DND-41 (cell line): ENCODE results near the gene GJC3.
"Not testable (repeated sequence)": the region's sequence is repeated elsewhere in the genome, so short reads cannot be mapped to it uniquely, and the experiment has no call there.

Source experiments
- ATAC-seq: fragments of 200-7000 bp; cut with Tn5 transposase; 3 replicates; pipeline ENCODE4 v1.9.1; 2021; ENCODE audit warnings: low read depth; ENCODE audit not compliant: insufficient read depth
- DNase-seq: peaks from one replicate; pipeline ENCODE4 v3.0.0-alpha.2; 2020
- H2AFZ ChIP-seq: 2 replicates; pipeline ENCODE4 v1.6.0; 2012; ENCODE audit warnings: low read depth, low read length
- H3K27ac ChIP-seq: 2 replicates; pipeline ENCODE4 v1.5.1; 2012; ENCODE audit warnings: low read length, inconsistent platforms
- H3K27me3 ChIP-seq: fragments of 200-600 bp; sonication (generic); 2 replicates; pipeline ENCODE4 v1.6.0; 2012; ENCODE audit warnings: low read length, mild to moderate bottlenecking, inconsistent platforms; ENCODE audit not compliant: insufficient read depth, poor library complexity
- H3K36me3 ChIP-seq: 2 replicates; pipeline ENCODE4 v1.5.1; 2012; ENCODE audit warnings: low read length, inconsistent platforms; ENCODE audit not compliant: insufficient read depth
- H3K4me1 ChIP-seq: 2 replicates; pipeline ENCODE4 v1.5.1; 2012; ENCODE audit warnings: mild to moderate bottlenecking, low read length; ENCODE audit not compliant: insufficient read depth
- H3K4me2 ChIP-seq: 2 replicates; pipeline ENCODE4 v1.6.0; 2012; ENCODE audit warnings: mild to moderate bottlenecking, moderate library complexity, low read length, inconsistent platforms; ENCODE audit not compliant: insufficient read depth
- H3K4me3 ChIP-seq, 2 experiments: fragments of 200-600 bp in 1 of 2; shearing (Covaris generic) in 1 of 2; 2 replicates each; pipeline ENCODE4 v1.5.1; 2012 to 2016; ENCODE audit warnings: inconsistent platforms in 2 of 2, low read length in 2 of 2, mild to moderate bottlenecking in 2 of 2, low read depth in 1 of 2, moderate library complexity in 1 of 2
- H3K79me2 ChIP-seq: 2 replicates; pipeline ENCODE4 v1.6.0; 2012; ENCODE audit warnings: low read length, inconsistent platforms; ENCODE audit not compliant: insufficient read depth
- H3K9ac ChIP-seq: 2 replicates; pipeline ENCODE4 v1.6.0; 2012; ENCODE audit warnings: low read depth, mild to moderate bottlenecking, inconsistent platforms, low read length, moderate library complexity
- H3K9me3 ChIP-seq: 2 replicates; pipeline ENCODE4 v1.5.1; 2012; ENCODE audit warnings: low read length, moderate library complexity, mild to moderate bottlenecking, inconsistent platforms; ENCODE audit not compliant: insufficient read depth, severe bottlenecking
- H4K20me1 ChIP-seq: 2 replicates; pipeline ENCODE4 v1.6.0; 2012; ENCODE audit warnings: low read length; ENCODE audit not compliant: insufficient read depth
- CTCF ChIP-seq: IDR thresholded peaks from 2 replicates; pipeline ENCODE4 v1.5.1; 2012; ENCODE audit warnings: borderline replicate concordance, low read length, moderate library complexity, mild to moderate bottlenecking; ENCODE audit not compliant: poor library complexity, severe bottlenecking; ENCODE audit errors: extremely low read depth
- EZH2 ChIP-seq: IDR thresholded peaks from 3 replicates; pipeline ENCODE4 v1.6.1; 2012; ENCODE audit warnings: borderline replicate concordance, low read depth, mild to moderate bottlenecking, moderate library complexity, low read length, inconsistent platforms; ENCODE audit not compliant: severe bottlenecking

The GJC3 gene

GRCh38 chr7:99953649-99954048 lies 24.2 kb upstream of the GJC3 start:
- no peaks in the 10 kb centered on the region for H3K36me3 ChIP-seq
- H3K9me3 ChIP-seq = no peaks in the 10 kb centered on the region
- H4K20me1 ChIP-seq = no peaks in the 10 kb centered on the region
- H3K4me2 ChIP-seq = no peak overlapping the region
- DNase-seq (peak; percentile 14), ATAC-seq (peak; percentile 59; the same call in 1 of the 3 replicates)
- H3K9ac ChIP-seq = no peak overlapping the region
- TF ChIP-seq CTCF = no peak
- TF ChIP-seq EZH2 = no peak
- no peak overlapping the region for H2AFZ ChIP-seq
- H3K4me1 ChIP-seq = 0 out of 2 replicates have a peak, but pooled peaks cover 4% of the 10 kb centered on the region
- no peak overlapping the region for H3K27ac ChIP-seq
- H3K4me3 ChIP-seq = no peak overlapping the region
- H3K27me3 ChIP-seq = peaks cover 18% of the 10 kb centered on the region
- no peaks in the 10 kb centered on the region for H3K79me2 ChIP-seq

- H3K4me3 ChIP-seq, DNase-seq, H3K27ac ChIP-seq, ATAC-seq, H3K9me3 ChIP-seq, H3K9ac ChIP-seq, H2AFZ ChIP-seq, H3K36me3 ChIP-seq, H4K20me1 ChIP-seq, H3K4me1 ChIP-seq, H3K4me2 ChIP-seq, H3K79me2 ChIP-seq: not testable (repeated sequence)
- H3K27me3 ChIP-seq = peaks cover 12% of the 10 kb centered on the region
Measured at GRCh38 chr7:99952649-99953048, 23.2 kb upstream of the GJC3 start.

GRCh38 chr7:99950819-99951218 lies 21.4 kb upstream of the GJC3 start:
- not testable (repeated sequence) for DNase-seq, H3K9ac ChIP-seq, H3K36me3 ChIP-seq, H4K20me1 ChIP-seq, ATAC-seq, H2AFZ ChIP-seq, H3K27me3 ChIP-seq, H3K79me2 ChIP-seq, H3K27ac ChIP-seq, H3K9me3 ChIP-seq, H3K4me1 ChIP-seq, H3K4me2 ChIP-seq, H3K4me3 ChIP-seq

GRCh38 chr7:99949645-99950228 lies 20.3 kb upstream of the GJC3 start:
- H2AFZ ChIP-seq = no peak overlapping the region
- H3K4me3 ChIP-seq = no peak overlapping the region
- H3K9me3 ChIP-seq = no peaks in the 10 kb centered on the region
- 0 out of 2 replicates have a peak, but pooled peaks cover 4% of the 10 kb centered on the region for H3K4me1 ChIP-seq
- no peak overlapping the region for H3K9ac ChIP-seq
- DNase-seq (no peak), ATAC-seq (no peak)
- no peak overlapping the region for H3K27ac ChIP-seq
- H4K20me1 ChIP-seq = no peaks in the 10 kb centered on the region
- TF ChIP-seq EZH2 (no peak), CTCF (peak; percentile 35)
- H3K79me2 ChIP-seq = no peaks in the 10 kb centered on the region
- H3K4me2 ChIP-seq = no peak overlapping the region
- no peaks in the 10 kb centered on the region for H3K36me3 ChIP-seq
- H3K27me3 ChIP-seq = no peaks in the 10 kb centered on the region
